Measurements from ENCODE around the gene WWOX. TPM values are rescaled to one million over a fixed set of nuclear protein-coding genes. Genes with fewer than 3 reads are reported as not detected.
A peak's percentile ranks its signal among the peaks of the same experiment; 100 is the strongest.

Gene WWOX
- total and polyA plus RNA-seq, 2 experiments from 2014 or later, result 17.0 to 39.8 TPM

DNA sequence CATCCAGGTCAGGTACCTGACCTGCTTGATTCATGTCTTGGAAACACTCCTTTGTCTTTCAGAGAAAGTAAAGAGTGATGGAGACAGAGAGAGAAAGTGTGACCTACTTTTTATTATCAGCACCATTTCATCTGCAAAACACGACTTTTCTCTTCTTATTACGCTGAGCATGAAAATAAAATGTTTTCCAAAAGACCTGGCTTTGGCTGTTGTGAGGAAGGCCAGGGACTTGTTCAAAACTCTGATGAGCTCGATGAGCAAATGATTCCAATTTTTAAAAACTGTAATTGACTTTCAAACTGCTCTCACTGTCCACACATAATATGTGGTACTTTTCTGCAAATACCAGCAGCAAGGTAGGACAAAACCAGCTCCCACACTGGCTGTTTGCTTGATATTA lies 821.2 kb downstream of the WWOX start:
- no peak for DNase-seq (ENCODE audit: low spot score)
- Histone ChIP-seq H4K20me1 (ENCODE audit: insufficient read depth, poor library complexity, severe bottlenecking) (no peaks in the 10 kb centered on the region), H3K36me3 (replicated peaks; ENCODE audit: insufficient read depth, low read depth) (no peaks in the 10 kb centered on the region), H3K9me3 (ENCODE audit: low read depth) (no peaks in the 10 kb centered on the region), H3K27ac (no peak overlapping the region), H3K4me2 (no peak overlapping the region), H2AFZ (no peak overlapping the region), H3K4me1 (ENCODE audit: insufficient read depth) (no peaks in the 10 kb centered on the region), H3K9me2 (replicated peaks; ENCODE audit: insufficient read depth) (no peaks in the 10 kb centered on the region), H3K4me3 (no peak overlapping the region), H3K27me3 (no peaks in the 10 kb centered on the region), H3K79me2 (no peaks in the 10 kb centered on the region)
- 88% methylated on average over 3 of the region's 3 CpGs for WGBS (ENCODE audit: low lambda C conversion rate, missing lambda C conversion rate)
- TF ChIP-seq EZH2 (IDR thresholded peaks at IDR 0.05; ENCODE audit: borderline replicate concordance) (no peak), EZH2phosphoT487 (IDR thresholded peaks at IDR 0.05; ENCODE audit: low read depth, severe bottlenecking, unreplicated experiment) (no peak)
- TF ChIP-seq, protein P1, sequence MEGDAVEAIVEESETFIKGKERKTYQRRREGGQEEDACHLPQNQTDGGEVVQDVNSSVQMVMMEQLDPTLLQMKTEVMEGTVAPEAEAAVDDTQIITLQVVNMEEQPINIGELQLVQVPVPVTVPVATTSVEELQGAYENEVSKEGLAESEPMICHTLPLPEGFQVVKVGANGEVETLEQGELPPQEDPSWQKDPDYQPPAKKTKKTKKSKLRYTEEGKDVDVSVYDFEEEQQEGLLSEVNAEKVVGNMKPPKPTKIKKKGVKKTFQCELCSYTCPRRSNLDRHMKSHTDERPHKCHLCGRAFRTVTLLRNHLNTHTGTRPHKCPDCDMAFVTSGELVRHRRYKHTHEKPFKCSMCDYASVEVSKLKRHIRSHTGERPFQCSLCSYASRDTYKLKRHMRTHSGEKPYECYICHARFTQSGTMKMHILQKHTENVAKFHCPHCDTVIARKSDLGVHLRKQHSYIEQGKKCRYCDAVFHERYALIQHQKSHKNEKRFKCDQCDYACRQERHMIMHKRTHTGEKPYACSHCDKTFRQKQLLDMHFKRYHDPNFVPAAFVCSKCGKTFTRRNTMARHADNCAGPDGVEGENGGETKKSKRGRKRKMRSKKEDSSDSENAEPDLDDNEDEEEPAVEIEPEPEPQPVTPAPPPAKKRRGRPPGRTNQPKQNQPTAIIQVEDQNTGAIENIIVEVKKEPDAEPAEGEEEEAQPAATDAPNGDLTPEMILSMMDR (IDR thresholded peaks at IDR 0.05; ENCODE audit: poor library complexity), result no peak

DNA sequence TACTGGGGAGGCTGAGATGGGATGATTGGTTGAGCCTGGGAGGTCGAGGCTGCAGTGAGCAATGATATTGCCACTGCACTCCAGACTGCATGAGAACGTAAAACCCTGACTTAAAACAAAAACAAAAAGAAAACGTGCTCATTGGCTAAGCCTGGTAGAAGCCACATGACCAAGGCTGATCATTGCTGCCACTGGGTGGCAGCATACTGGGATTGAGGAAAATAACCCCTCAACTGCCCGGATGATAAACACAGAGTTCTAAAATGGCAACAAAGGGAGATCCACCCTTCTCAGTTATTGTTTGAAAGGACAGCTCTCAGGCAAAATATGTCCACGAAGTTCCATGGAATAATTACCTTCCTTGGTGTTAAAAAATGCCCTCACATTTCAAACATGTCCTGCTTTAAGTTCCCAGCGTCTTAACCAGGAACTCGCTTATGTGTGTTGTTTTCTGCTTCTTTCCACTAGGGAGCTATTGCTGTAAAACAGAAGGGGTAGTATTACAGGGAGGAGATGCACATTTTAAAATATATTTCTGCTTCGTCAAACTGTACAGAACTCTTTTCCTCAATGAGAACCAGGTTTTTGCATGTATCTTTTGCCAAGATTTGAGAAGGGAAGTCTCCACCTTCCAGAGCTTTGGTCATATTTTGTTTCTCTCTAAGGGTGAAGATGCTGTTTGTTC lies 825.8 kb downstream of the WWOX start:
- Histone ChIP-seq H3K27ac (no peak overlapping the region), H3K79me2 (no peaks in the 10 kb centered on the region), H3K27me3 (no peaks in the 10 kb centered on the region), H2AFZ (no peak overlapping the region), H3K36me3 (replicated peaks; ENCODE audit: insufficient read depth, low read depth) (no peaks in the 10 kb centered on the region), H3K4me3 (no peak overlapping the region), H3K4me1 (ENCODE audit: insufficient read depth) (no peaks in the 10 kb centered on the region), H4K20me1 (ENCODE audit: insufficient read depth, poor library complexity, severe bottlenecking) (no peaks in the 10 kb centered on the region), H3K9me2 (replicated peaks; ENCODE audit: insufficient read depth) (no peaks in the 10 kb centered on the region), H3K4me2 (no peak overlapping the region), H3K9me3 (ENCODE audit: low read depth) (no peaks in the 10 kb centered on the region)
- TF ChIP-seq, protein P1 (IDR thresholded peaks at IDR 0.05; ENCODE audit: poor library complexity), result peak; percentile 46
- TF ChIP-seq EZH2 (IDR thresholded peaks at IDR 0.05; ENCODE audit: borderline replicate concordance), result no peak
- WGBS (ENCODE audit: low lambda C conversion rate, missing lambda C conversion rate), result 69% methylated on average over 8 of the region's 8 CpGs
- no peak for DNase-seq (ENCODE audit: low spot score)

DNA sequence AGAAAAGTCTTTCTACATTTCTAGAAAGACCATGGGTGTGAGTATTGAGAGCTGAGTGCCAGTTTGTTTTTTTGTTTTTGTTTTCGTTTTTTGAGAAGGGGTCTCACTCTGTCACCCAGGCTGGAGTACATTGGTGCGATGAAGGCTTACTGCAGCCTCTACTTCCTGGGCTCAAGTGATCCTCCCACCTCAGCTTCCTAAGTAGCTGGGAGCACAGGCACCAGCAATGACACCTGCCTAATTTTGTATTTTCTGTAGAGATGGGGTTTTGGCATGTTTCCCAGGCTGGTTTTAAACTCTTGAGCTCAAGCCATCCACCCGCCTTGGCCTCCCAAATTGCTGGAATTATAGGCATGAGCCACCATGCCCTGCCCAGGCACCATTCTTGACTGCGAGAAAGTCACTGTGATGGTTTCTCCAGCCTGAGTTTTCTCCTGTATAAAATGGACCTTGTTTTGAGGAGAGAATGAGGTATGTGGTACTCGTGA lies 827.3 kb downstream of the WWOX start:
- no peak for DNase-seq (ENCODE audit: low spot score)
- Histone ChIP-seq H3K27me3 (no peaks in the 10 kb centered on the region), H3K9me2 (replicated peaks; ENCODE audit: insufficient read depth) (no peaks in the 10 kb centered on the region), H3K4me2 (no peak overlapping the region), H3K27ac (no peak overlapping the region), H3K9me3 (ENCODE audit: low read depth) (no peaks in the 10 kb centered on the region), H3K79me2 (no peaks in the 10 kb centered on the region), H3K36me3 (replicated peaks; ENCODE audit: insufficient read depth, low read depth) (no peaks in the 10 kb centered on the region), H4K20me1 (ENCODE audit: insufficient read depth, poor library complexity, severe bottlenecking) (no peaks in the 10 kb centered on the region), H2AFZ (no peak overlapping the region), H3K4me3 (no peak overlapping the region), H3K4me1 (ENCODE audit: insufficient read depth) (no peaks in the 10 kb centered on the region)
- 93% methylated on average over 5 of the region's 5 CpGs for WGBS (ENCODE audit: low lambda C conversion rate, missing lambda C conversion rate)
- no peak for TF ChIP-seq EZH2phosphoT487 (IDR thresholded peaks at IDR 0.05; ENCODE audit: low read depth, severe bottlenecking, unreplicated experiment)
- no peak for TF ChIP-seq EZH2 (IDR thresholded peaks at IDR 0.05; ENCODE audit: borderline replicate concordance)
- TF ChIP-seq, protein P1 (IDR thresholded peaks at IDR 0.05; ENCODE audit: poor library complexity), result no peak

Data from hepatocyte (in vitro differentiated cells).